ENCODE data around the gene ITFG1.

GRCh38 chr16:47139561-47140185 is 321.2 kb downstream of the ITFG1 start:
- TF ChIP-seq CTCF (IDR thresholded peaks at IDR 0.05) (no peak), POLR2A (IDR thresholded peaks at IDR 0.05) (no peak)

All from lower leg skin (tissue), 3 donors.